AG09309 (cell line): ENCODE results near the gene SPDYE1.

ENCODE experiments used
- DNase-seq: peaks from one replicate; pipeline ENCODE4 v3.0.0-alpha.2; 2010; ENCODE audit warnings: low read depth
- H3K4me3 ChIP-seq: 2 replicates; pipeline ENCODE4 v1.5.1; 2011; ENCODE audit warnings: mild to moderate bottlenecking, low read depth, low read length, moderate library complexity; ENCODE audit not compliant: control insufficient read depth
- TF ChIP-seq, protein P1 (sequence below): IDR thresholded peaks from 2 replicates; pipeline ENCODE4 v1.5.1; 2011; ENCODE audit warnings: mild to moderate bottlenecking, low read depth, low read length, inconsistent platforms; ENCODE audit not compliant: insufficient read depth, control insufficient read depth; ENCODE audit errors: missing control alignments

The SPDYE1 gene

DNA sequence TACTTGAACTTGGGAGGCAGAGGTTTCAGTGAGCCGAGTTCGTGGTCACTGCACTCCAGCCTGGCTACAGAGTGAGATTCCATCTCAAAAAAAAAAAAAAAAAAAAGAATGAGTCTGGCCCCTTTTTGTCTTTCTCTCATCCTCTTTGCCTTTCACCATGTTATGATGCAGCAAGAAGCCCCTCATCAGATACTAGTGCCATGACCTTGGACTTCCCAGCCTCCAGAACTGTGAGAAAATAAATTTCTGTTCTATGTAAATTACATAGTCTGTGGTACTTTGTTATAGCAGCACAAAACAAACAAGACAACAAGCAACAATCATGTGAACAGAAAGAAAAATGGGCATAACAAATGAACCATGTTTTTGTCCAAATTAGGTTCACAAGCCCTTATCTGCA, 44.5 kb downstream of the SPDYE1 start:
- no peak for DNase-seq
- no peak overlapping the region for H3K4me3 ChIP-seq
- TF ChIP-seq, protein P1, sequence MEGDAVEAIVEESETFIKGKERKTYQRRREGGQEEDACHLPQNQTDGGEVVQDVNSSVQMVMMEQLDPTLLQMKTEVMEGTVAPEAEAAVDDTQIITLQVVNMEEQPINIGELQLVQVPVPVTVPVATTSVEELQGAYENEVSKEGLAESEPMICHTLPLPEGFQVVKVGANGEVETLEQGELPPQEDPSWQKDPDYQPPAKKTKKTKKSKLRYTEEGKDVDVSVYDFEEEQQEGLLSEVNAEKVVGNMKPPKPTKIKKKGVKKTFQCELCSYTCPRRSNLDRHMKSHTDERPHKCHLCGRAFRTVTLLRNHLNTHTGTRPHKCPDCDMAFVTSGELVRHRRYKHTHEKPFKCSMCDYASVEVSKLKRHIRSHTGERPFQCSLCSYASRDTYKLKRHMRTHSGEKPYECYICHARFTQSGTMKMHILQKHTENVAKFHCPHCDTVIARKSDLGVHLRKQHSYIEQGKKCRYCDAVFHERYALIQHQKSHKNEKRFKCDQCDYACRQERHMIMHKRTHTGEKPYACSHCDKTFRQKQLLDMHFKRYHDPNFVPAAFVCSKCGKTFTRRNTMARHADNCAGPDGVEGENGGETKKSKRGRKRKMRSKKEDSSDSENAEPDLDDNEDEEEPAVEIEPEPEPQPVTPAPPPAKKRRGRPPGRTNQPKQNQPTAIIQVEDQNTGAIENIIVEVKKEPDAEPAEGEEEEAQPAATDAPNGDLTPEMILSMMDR: no peak

- TF ChIP-seq, protein P1: no peak
- peak overlapping the region; percentile 93 for H3K4me3 ChIP-seq
- no peak for DNase-seq
Observed at GRCh38 chr7:44043902-44044301, 46.2 kb downstream of the SPDYE1 start.

DNA sequence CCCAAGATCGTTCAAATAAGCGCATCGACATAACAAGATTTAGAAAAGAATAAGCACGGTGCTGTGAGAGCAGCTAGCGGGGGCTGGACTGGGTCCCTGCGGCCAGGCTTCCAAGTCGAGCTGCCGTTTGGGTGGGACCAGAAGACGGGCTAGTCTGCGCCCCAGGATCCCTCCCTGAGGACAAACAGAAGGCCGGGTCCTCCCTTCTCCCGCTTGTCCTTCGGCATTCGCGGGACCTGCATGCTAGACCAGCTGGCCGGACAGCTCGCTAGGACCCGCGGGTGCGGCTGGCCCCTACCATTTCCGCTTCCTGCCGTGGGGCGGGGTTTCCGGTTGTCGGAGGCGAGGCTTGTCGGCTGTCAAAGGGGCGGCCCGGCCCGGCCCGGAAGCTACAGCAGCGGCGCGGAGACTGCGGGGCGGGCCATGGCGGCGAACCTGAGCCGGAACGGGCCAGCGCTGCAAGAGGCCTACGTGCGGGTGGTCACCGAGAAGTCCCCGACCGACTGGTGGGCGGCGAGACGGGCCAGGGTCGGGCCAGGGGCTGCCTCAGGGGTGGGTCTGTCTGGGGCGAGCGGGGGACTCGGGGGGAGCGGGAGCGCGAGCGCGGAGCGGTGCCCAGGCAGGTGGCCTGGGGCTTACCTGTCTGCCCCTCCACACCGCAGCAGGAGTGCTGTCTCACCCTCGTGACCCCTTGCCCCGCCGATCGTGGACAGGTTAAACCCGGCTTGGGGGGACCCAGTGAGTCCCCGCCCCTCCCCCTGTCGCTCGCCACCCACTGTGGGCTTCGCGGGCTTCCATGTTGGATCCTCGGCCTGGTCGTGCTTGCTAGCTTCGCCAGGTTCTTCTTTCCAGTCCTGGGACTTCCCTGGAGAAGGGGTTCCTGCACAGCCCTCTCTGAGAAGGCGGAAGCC, 46.9 kb downstream of the SPDYE1 start, which contains the start of gene DBNL:
TSS of gene DBNL (plus strand) at position 388 of the 911 bp plus-strand sequence. CDS start at position 424, 36 bp downstream.
- peak; percentile 20 for DNase-seq
- H3K4me3 ChIP-seq: peak within 1 kb of the TSS; percentile 93
- TF ChIP-seq, protein P1: no peak

- H3K4me3 ChIP-seq: peak overlapping the region; percentile 93
- DNase-seq: no peak
- TF ChIP-seq, protein P1: no peak
Observed at GRCh38 chr7:44045226-44046014, 47.7 kb downstream of the SPDYE1 start.

DNA sequence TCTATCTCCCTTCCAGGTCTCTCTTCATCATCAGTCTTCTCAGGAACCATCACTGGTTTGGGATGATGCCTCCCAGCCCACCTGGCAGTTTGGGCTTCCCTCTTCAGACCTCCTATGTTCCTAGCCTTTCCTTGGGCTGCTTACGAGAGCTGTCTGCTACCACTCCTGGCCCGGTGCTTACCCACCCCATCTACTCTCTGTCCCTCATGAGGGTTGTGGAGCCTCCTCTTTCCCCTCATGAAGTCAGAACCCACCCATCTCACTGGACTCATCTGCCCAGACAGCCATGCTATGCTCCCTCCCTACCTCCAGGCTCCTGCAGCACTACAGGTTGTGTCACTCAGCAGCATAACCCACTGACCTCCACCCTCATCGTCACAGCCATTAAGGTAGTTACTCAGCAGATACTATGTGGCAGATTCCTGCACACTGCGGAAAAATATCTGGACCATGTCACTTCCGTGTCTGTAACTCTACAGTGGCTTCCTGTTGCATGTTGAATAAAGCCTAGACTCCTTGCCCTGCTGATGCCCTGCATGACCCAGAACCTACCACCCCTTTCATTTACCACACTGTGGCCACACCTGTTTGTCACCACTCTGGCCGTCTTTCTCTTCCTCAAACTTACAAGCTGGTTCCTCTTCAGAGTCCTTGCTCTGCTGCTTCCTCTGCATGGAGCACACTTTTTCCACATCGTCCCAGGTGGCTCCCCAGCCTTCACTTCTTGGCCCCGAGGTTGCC, 48.8 kb downstream of the SPDYE1 start:
- DNase-seq: no peak

More for the DNA sequence above, 48.8 kb downstream of the SPDYE1 start:
- H3K4me3 ChIP-seq: no peak overlapping the region
- TF ChIP-seq, protein P1: no peak
